IPS-NIHi7 (cell line): Measurements from ENCODE around the gene STARD13.

Experiments
- DNase-seq: peaks from one replicate; pipeline ENCODE4 v3.0.0; 2012; ENCODE audit warnings: mixed read lengths; ENCODE audit errors: extremely low spot score

STARD13 gene

DNA sequence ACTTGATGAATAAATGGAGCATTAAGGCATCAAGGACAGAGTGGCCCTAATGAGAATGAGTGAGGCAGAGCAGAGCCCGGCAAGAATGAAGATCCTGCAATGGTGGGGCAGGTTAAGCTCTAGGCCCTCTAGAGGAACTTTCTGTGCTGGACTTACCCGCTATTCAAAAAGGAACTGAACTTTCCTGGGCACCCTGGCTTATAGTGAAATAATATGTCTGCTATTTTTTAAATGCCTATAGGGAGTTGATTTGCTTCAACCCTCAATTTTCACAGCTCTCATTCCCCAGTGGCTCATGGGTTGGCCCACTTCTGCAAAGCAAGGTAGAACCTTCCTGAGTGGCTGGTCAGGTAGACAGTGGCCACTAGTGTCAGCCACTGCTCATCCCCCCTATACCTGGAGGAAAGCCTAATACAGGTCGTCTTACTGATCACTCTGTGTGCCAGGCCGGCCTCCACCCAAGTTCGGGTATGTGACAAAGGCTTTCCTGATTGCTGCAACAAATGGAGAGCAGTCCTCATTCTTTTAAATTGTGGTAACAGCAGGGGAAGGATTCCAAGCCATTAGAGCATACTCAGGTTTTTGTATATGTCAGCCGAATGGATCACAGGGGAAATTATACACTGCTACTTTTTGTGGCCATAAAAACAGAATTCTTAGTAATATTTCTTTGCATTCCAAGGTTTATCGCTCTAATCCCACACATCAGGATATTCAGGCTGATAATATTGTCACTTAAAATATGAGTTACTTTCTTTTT lies 166.4 kb downstream of the STARD13 start:
- DNase-seq = no peak

DNA sequence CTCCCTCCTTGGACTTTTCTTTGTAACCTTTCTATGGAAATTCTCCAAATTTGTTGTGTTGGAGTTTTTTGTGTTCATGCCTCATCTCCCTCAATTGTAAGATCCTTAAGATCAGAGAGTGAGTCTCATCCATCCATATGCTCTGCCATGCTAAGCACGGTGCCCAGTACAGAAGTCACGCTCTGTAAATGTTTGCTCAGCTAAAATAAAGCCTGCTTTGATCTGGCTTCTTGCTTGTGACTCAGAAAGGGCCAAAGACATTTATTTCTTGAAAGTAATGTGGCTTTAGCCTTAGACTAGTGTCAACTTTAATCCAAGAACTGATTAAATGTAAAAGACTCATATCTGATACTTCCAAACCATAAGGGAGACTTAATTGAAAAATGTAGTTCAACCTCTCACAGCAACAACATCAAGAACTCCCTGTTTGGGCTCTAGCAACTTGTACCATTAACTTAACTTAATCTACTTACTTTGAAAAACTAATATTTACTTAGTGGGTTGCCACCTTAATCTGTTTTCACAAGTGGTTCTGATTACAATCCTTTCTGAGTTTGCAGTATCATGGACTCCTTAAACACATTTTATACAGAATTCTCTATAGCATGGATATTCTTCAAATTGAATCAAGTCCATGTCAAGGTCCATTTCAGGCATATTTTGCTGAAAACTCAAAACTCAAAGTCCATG lies 169.1 kb downstream of the STARD13 start:
- DNase-seq = no peak

DNA sequence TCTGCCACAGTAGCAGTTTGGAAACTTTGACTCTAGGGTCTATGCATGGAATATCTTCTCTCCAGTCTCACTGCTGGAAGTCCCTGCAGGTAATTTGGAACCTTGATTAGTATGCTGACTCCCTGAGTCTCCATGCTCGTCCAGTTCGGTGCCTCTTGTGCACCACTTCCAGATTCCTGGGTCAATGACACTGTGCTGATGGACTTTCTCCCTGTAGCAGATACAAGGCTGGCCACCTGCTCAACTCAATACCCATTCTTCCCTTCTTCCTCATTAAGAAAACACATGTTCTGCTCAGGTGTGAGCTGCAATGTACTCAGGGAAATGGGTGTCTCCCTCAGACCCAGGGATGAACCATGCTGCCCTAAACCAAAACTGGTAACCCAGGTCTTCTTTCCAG lies 170.3 kb downstream of the STARD13 start:
- no peak for DNase-seq

DNA sequence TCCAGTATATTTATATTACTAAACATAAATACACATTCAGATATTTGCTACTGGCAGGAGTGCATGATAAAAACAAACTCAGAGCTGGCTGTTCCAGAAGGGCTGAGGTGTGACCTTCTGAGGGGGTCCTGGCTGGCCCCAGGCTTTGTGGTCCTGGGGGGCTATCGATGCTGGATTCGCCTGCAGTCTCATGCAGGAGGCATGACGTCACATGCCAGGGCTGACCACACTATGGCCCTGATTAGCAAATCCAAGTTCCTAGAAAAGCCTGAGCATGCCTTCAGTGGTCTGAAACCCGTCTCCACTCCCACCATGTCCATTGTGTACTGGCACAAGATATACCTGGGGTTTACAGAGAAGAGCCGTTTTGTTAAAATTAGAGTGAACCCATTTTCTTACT lies 171.4 kb downstream of the STARD13 start:
- DNase-seq = no peak

- no peak for DNase-seq
These were observed 172.8 kb downstream of the STARD13 start for GRCh38 chr13:33112766-33113165.

DNA sequence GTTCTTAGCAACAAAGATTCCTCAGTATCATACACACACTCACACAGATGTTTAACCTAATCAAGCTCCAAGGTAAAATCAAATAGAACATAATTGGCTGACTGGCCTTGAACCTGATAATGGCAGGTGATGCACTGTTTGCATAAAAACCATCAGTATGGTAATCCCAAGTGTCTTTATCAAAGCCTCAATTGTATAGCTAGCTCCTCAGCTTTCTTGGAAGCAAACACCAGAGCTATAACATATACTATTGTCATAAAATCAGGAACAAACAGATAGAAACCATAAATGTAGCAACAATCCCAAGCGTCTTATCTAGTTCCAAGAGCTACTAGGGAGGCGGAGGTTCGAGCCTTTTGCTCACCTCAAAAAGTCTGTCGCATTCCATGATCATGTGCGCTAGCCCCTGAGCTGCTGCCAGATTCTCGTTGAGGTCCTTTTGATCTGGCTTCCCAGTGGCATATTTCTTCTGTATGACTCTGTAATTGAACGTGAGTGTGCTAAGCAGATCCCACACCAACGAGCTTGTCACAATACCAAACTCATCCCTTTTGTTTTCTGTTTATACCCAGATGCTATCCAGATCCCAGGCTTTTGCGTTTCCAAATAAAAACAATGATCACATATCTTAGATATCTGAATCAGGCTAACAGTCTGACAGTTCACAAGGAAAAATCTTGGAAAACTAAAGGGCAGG lies 174.0 kb downstream of the STARD13 start:
- no peak for DNase-seq

GRCh38 chr13:33110713-33111413 lies 174.7 kb downstream of the STARD13 start:
- no peak for DNase-seq

GRCh38 chr13:33110386-33110712 lies 175.2 kb downstream of the STARD13 start:
- DNase-seq = no peak

DNA sequence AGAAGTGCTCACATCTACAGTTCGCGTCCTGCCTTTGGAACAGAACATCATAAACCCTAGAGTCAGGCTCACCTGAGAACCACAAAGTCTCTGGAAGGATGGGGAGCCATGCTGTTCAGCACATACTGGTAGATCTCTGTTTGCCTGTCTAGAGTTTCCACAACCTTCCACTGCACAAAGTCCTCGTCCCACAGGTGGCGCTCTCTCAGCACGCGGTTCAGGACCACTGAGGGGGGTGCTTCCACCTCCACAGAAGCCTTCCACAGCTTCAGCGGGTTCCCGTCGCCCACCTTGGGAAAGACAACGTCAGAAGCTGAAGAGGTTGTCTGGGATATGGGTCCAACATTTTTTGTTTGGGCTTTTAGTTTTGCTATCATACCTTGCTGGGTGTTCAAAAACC lies 175.8 kb downstream of the STARD13 start:
- peak; percentile 49 for DNase-seq

DNA sequence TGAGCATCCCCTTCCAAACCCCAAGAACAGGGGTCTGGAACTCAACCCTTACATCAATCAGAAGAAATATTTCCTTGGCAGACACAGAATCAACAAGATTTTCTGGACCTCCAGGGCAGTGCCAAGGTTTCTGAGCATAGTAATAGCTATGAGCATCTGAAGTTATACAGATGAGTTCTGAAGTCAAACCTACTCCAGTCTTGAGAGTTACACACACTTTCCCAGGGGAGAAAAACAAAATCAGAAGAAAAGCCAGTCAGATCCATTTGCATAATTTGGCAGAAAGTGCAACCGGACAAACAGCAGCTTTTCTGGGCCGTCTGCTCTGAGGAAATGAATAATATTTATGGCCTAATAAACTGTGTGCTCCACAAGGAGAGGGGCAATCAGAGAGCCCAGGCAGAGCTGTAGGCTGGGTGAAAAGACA lies 176.3 kb downstream of the STARD13 start:
- DNase-seq = no peak

GRCh38 chr13:33108620-33109019 lies 176.9 kb downstream of the STARD13 start:
- DNase-seq = no peak

- DNase-seq = no peak
These were observed 178.2 kb downstream of the STARD13 start for GRCh38 chr13:33107361-33107760.

GRCh38 chr13:33106656-33107360 lies 178.7 kb downstream of the STARD13 start:
- no peak for DNase-seq

GRCh38 chr13:33105387-33106005 lies 180.1 kb downstream of the STARD13 start:
- no peak for DNase-seq

DNA sequence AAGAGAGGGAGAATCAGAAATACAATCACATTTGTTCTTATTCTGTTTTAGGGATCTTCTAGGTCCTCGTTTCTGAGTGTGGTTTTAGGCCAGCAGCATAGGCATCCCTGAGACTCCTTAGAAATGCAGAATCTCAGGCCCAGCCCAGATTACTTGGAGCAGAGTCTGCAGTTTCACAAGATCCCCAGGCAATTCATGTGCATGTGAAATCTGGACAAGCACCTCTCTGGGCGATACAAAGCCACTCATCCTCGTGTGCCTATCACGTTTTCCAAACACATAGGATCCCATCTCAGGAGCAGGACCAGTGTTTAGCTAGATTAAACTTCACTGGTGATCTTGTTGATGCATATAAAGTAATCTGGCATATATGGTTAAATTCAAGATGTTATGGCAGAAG lies 182.1 kb downstream of the STARD13 start:
- no peak for DNase-seq

GRCh38 chr13:33101835-33102234 lies 183.7 kb downstream of the STARD13 start:
- DNase-seq = no peak

DNA sequence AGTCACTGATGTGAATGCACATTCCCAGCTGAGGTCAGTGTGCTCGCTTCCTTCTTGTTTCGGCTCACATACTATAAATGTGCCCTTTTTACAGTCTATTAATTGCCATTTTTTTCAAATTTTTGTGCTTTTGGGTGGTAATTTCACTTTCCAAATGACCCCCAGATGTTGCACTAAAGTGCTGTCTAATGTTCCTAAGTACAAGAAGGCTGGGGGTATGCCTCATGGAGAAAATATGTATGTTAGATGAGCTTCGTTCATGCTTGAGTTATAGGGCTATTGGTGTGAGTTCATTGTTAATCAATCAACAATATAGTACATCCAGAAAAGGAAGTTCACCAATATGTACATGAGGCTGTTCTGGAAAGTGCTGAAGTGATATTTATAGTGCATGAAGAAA lies 184.7 kb downstream of the STARD13 start:
- DNase-seq = no peak

DNA sequence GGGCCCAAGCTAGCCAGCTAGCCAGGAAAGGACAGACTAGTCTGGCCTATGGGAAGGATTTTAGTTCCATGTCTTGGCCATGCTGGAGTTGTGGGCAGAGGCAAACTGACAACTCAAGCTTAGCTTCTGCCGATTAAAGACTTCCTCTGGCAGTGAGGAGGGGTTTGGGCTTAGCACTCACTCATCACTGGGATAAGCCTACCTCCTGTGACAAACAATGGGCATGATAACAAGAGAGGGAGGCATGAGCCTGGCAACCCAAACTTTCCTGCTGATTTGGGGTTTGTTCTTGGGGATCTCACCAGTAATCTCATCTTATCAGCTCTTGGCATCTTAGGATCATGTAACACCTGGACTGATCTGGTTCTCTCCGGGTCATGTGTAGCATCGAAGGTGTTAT lies 185.7 kb downstream of the STARD13 start:
- DNase-seq = peak; percentile 20

GRCh38 chr13:33096886-33097605 lies 188.5 kb downstream of the STARD13 start:
- no peak for DNase-seq
